ENCODE results near the gene CERCAM. TPM values are rescaled to one million over a fixed set of nuclear protein-coding genes. Genes with fewer than 3 reads are reported as not detected.

Gene CERCAM
- total RNA-seq, 1 experiment from 2014 or later, result 18.7 TPM

GRCh38 chr9:128388150-128388549, 32.5 kb upstream of the CERCAM start:
- intact Hi-C loops (cut with micrococcal nuclease; ENCODE audit: unreplicated experiment), result no loop called here
- Mint-ChIP-seq H3K27ac (ENCODE audit: unreplicated experiment) (no peak overlapping the region), H3K4me3 (ENCODE audit: unreplicated experiment) (no peak overlapping the region), H3K4me1 (ENCODE audit: low read depth, unreplicated experiment) (no peaks in the 10 kb centered on the region), H3K36me3 (ENCODE audit: insufficient read depth, unreplicated experiment) (peaks cover 21% of the 10 kb centered on the region), H3K27me3 (ENCODE audit: insufficient read depth, unreplicated experiment) (no peaks in the 10 kb centered on the region), H3K9me3 (ENCODE audit: unreplicated experiment) (no peaks in the 10 kb centered on the region)
- Histone ChIP-seq H3K9me3 (no peaks in the 10 kb centered on the region), H3K4me1 (no peaks in the 10 kb centered on the region), H3K4me3 (ENCODE audit: low read depth, low read length) (no peak overlapping the region), H3K27me3 (replicated peaks; ENCODE audit: control insufficient read depth, insufficient read depth, low read length) (no peaks in the 10 kb centered on the region), H3K36me3 (ENCODE audit: control insufficient read depth, insufficient read depth, low read length) (no peaks in the 10 kb centered on the region)
- ChIA-PET POLR2A (no interaction called here), CTCF (no interaction called here)
- DNase-seq, result no peak
- no TSS peak for BruUV-seq (replicated peaks)
- TF ChIP-seq CTCF (IDR thresholded peaks at IDR 0.05; ENCODE audit: insufficient read depth in 1 of 2, low read depth in 1 of 2, low read length in 1 of 2, severe bottlenecking in 1 of 2, unreplicated experiment in 1 of 2), result no peak

GRCh38 chr9:128389395-128390149, 31.1 kb upstream of the CERCAM start:
- Mint-ChIP-seq H3K27me3 (ENCODE audit: insufficient read depth, unreplicated experiment) (no peaks in the 10 kb centered on the region), H3K36me3 (ENCODE audit: insufficient read depth, unreplicated experiment) (peaks cover 21% of the 10 kb centered on the region), H3K9me3 (ENCODE audit: unreplicated experiment) (no peaks in the 10 kb centered on the region), H3K4me1 (ENCODE audit: low read depth, unreplicated experiment) (no peaks in the 10 kb centered on the region), H3K27ac (ENCODE audit: unreplicated experiment) (no peak overlapping the region), H3K4me3 (ENCODE audit: unreplicated experiment) (no peak overlapping the region)
- Histone ChIP-seq H3K9me3 (no peaks in the 10 kb centered on the region), H3K27me3 (replicated peaks; ENCODE audit: control insufficient read depth, insufficient read depth, low read length) (no peaks in the 10 kb centered on the region), H3K4me3 (ENCODE audit: low read depth, low read length) (no peak overlapping the region), H3K36me3 (ENCODE audit: control insufficient read depth, insufficient read depth, low read length) (no peaks in the 10 kb centered on the region), H3K4me1 (no peaks in the 10 kb centered on the region)
- intact Hi-C loops (cut with micrococcal nuclease; ENCODE audit: unreplicated experiment), result no loop called here
- POLR2A ChIA-PET, result interaction anchor here (1.1 kb wide), 1 partner anchor 18 kb away, joined by 4 read pairs; the partner anchor contains the start of gene URM1
- TF ChIP-seq CTCF (IDR thresholded peaks at IDR 0.05; ENCODE audit: insufficient read depth in 1 of 2, low read depth in 1 of 2, low read length in 1 of 2, severe bottlenecking in 1 of 2, unreplicated experiment in 1 of 2), result no peak
- CTCF ChIA-PET, result no interaction called here
- no TSS peak for BruUV-seq (replicated peaks)
- no peak for DNase-seq

DNA sequence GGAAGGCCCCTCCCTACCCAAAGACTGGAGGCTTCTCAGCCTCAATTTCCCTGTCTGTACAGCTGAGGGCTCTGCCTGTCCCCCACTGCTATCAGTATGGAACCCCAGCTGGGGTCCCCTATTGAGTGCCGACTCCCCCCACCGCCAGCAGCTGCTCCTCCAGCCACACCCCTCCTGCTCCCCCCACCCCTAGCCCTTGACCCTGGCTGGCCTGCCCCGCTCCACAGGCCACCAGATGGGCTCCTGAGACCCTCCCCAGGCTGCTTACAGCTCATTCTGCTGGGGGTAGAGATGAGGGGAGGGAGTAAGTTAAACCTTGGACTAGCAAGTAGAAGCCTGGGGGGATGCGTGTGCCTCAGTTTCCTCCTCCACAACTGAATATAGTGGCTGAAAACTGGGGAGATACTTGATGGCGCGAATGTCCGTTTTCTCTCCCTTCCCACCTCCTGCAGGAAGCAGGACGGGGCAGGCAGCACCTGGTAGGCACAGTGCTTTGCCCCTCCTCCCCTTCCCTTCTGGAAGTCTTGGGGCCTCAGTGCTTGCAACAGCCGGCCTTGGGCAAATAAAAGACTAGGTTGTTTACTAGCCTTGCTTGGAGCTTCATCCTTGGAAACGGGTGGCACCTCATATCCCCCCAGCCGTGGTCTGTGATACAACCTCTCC, 30.4 kb upstream of the CERCAM start:
- no peak overlapping the region for H3K4me3 Mint-ChIP-seq (ENCODE audit: unreplicated experiment)
- no peaks in the 10 kb centered on the region for H3K27me3 ChIP-seq (replicated peaks; ENCODE audit: control insufficient read depth, insufficient read depth, low read length)
- H3K27ac Mint-ChIP-seq (ENCODE audit: unreplicated experiment), result no peak overlapping the region
- H3K27me3 Mint-ChIP-seq (ENCODE audit: insufficient read depth, unreplicated experiment), result no peaks in the 10 kb centered on the region
- TF ChIP-seq CTCF (IDR thresholded peaks at IDR 0.05; ENCODE audit: insufficient read depth in 1 of 2, low read depth in 1 of 2, low read length in 1 of 2, severe bottlenecking in 1 of 2, unreplicated experiment in 1 of 2), result no peak
- H3K36me3 ChIP-seq (ENCODE audit: control insufficient read depth, insufficient read depth, low read length), result no peaks in the 10 kb centered on the region
- H3K36me3 Mint-ChIP-seq (ENCODE audit: insufficient read depth, unreplicated experiment), result peaks cover 21% of the 10 kb centered on the region
- no peak for DNase-seq
- H3K4me3 ChIP-seq (ENCODE audit: low read depth, low read length), result no peak overlapping the region
- no peaks in the 10 kb centered on the region for H3K9me3 ChIP-seq
- intact Hi-C loops (cut with micrococcal nuclease; ENCODE audit: unreplicated experiment), result no loop called here
- ChIA-PET POLR2A (interaction anchor here (1.1 kb wide), 1 partner anchor 19 kb away, joined by 4 read pairs; the partner anchor contains the start of gene URM1), CTCF (interaction anchor here (1.0 kb wide), 1 partner anchor 20 kb away, joined by 3 read pairs; no protein-coding TSS in a partner anchor)
- no peaks in the 10 kb centered on the region for H3K4me1 Mint-ChIP-seq (ENCODE audit: low read depth, unreplicated experiment)
- H3K9me3 Mint-ChIP-seq (ENCODE audit: unreplicated experiment), result no peaks in the 10 kb centered on the region
- no peaks in the 10 kb centered on the region for H3K4me1 ChIP-seq
- BruUV-seq (replicated peaks), result TSS peak; percentile 64

Measured in Caco-2 (cell line).